Pancreas (tissue), 10 donors: ENCODE results near the gene LRSAM1. TPM values are rescaled to one million over a fixed set of nuclear protein-coding genes. Genes with fewer than 3 reads are reported as not detected.

Source experiments
- ATAC-seq, 4 donors: fragments of 200-7000 bp; cut with Tn5 transposase; one replicate each; pipeline versions ENCODE4 v1.8.0 to v1.9.1; 2020; ENCODE audit warnings: mild to moderate bottlenecking in 4 of 4, moderate library complexity in 4 of 4
- DNase-seq, 6 donors: peaks; one replicate each; pipeline ENCODE4 v3.0.0-alpha.2; 2020
- FAIRE-seq: peaks from 2 replicates; lab custom pipeline; 2012; peaks lifted over from hg19 to GRCh38; lab: Jason Lieb, UNC
- H3K27ac ChIP-seq, 4 donors: fragments of 200-600 bp; sonication (generic); 1 replicate in 3 of 4; 2 replicates in 1 of 4; pipeline versions ENCODE4 v1.5.0 to v1.8.0; 2020
- H3K27me3 ChIP-seq, 4 donors: fragments of 200-600 bp; one replicate each; pipeline ENCODE4 v1.8.0; 2021
- H3K36me3 ChIP-seq, 3 donors: fragments of 200-600 bp; sonication (generic) in 1 of 3; one replicate each; pipeline versions ENCODE4 v1.5.0 to v1.8.0; 2020 to 2021
- H3K4me1 ChIP-seq, 3 donors: fragments of 200-600 bp; one replicate each; pipeline ENCODE4 v1.8.0; 2021
- H3K4me3 ChIP-seq, 4 donors: fragments of 200-600 bp; sonication (generic) in 2 of 4; one replicate each; pipeline versions ENCODE4 v1.5.0 to v1.8.0; 2020 to 2021
- H3K9me3 ChIP-seq, 4 donors: fragments of 200-600 bp; one replicate each; pipeline ENCODE4 v1.8.0; 2021
- WGBS, 2 donors: extraction: QIAGEN DNeasy Blood & Tissue Kit; methylation state at CpG; one replicate each; pipeline ENCODE4 v1.1.7; 2013; 5-methylcytosine and 5-hydroxymethylcytosine counted together
- intact Hi-C, 3 donors: fragments of 100-400 bp; cut with DNase I; formaldehyde crosslinking; loops; one replicate each; pipeline versions ENCODE4 v1.11.1 to v1.14.2; 2022
- polyA plus RNA-seq, 2 donors: library from polyadenylated mRNA; stranded (reverse); fragments of 200-250 nt; gene quantifications; one replicate each; pipeline ENCODE4 v1.2.3, GENCODE V29; 2013
- total RNA-seq, 6 donors: library from RNA; stranded (reverse); fragmentation: NEBNext Ultra II Directional in 4 of 6; extraction: Animal tissue kit (Norgen Biotek cat#: 25700) in 4 of 6; gene quantifications; one replicate each; pipeline versions ENCODE4 v1.2.1 to v1.2.4, GENCODE V29; 2021 to 2023
- TF ChIP-seq, protein P1 (sequence below), 4 donors: fragments of 200-600 bp; sonication (generic) in 3 of 4; IDR thresholded peaks; one replicate each; pipeline versions ENCODE4 v1.5.0 to v1.8.0; 2021; ENCODE audit warnings: antibody characterized with exemption in 4 of 4
- donor health status: healthy with polysubstance abuse.
- donor health status: DM: no; HTN: no; CAD: no; lungs with moderate emphysema.
- donor health status: DM: no; HTN: no; CAD: no.
- donor health status: control.
- donor health status: control.
- donor health status: Bipolar disorder and iron deficiency.
- donor health status: DM: yes; HTN: yes; CAD: no.
- donor health status: DM: no; HTN: no; CAD: no.
- donor health status: DM: no; HTN: no; CAD: no.
- donor health status: DM: yes; HTN: yes; CAD: no.

The LRSAM1 gene
- total and polyA plus RNA-seq, 8 donors = 4.3 to 24.9 (median 7.7) TPM

DNA sequence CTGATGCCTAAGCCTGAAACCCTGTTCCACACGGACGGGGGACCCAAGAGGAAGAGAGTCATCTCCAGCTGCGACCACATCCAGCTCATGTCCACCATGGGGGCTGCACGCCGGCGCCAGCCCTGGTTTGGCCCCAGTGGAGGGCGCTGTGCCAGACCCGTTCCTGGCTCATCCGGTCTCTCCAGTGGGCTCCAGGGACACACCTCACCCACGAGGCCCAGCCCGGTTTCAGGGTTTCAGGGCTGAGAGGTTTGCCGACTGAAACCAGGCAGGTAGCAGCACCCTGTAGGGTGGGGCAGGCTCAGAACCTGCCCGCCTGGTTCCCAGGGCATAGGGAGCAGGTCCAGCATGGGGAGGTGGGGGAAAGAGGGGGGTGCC lies 89.3 kb downstream of the LRSAM1 start:
- peak overlapping the region in 1 of 4 donors; percentile 7 for H3K4me3 ChIP-seq
- intact Hi-C loops = no loop called here
- WGBS, 2 donors = 27 to 36% methylated on average over 13 of the region's 13 CpGs
- no peak for FAIRE-seq
- H3K9me3 ChIP-seq = no peaks in the 10 kb centered on the region
- peak overlapping the region; percentile 25 to 95 (median 68) for H3K27ac ChIP-seq
- DNase-seq = peak in 3 of 6 donors; percentile 54 to 78 (median 55)
- H3K4me1 ChIP-seq = peaks cover 72 to 80% (median 76%) of the 10 kb centered on the region in 3 donors
- peak in 2 of 4 donors; percentile 1 to 5 for ATAC-seq
- TF ChIP-seq, protein P1, sequence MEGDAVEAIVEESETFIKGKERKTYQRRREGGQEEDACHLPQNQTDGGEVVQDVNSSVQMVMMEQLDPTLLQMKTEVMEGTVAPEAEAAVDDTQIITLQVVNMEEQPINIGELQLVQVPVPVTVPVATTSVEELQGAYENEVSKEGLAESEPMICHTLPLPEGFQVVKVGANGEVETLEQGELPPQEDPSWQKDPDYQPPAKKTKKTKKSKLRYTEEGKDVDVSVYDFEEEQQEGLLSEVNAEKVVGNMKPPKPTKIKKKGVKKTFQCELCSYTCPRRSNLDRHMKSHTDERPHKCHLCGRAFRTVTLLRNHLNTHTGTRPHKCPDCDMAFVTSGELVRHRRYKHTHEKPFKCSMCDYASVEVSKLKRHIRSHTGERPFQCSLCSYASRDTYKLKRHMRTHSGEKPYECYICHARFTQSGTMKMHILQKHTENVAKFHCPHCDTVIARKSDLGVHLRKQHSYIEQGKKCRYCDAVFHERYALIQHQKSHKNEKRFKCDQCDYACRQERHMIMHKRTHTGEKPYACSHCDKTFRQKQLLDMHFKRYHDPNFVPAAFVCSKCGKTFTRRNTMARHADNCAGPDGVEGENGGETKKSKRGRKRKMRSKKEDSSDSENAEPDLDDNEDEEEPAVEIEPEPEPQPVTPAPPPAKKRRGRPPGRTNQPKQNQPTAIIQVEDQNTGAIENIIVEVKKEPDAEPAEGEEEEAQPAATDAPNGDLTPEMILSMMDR (IDR thresholded peaks at IDR 0.05) = no peak
- no peaks in the 10 kb centered on the region for H3K27me3 ChIP-seq
- H3K36me3 ChIP-seq = no peaks in the 10 kb centered on the region

DNA sequence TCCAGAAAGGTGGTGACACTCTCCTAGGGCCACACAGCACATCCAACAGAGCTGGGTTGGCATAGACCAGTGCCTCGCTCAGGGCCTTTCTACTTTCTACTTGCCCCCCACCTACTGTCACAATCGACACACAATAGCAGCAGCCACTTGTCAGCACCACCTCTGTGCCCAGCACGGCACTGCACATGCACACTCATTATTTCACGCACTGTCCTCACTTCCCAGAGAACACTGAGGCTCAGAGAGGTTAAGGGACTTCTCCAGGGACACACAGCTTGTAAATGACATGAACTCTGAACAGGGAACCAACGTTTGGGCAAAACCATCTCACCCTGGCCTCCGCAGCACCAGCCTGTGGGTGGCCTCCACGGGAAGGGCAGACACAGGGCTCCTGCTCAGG lies 89.9 kb downstream of the LRSAM1 start:
- H3K9me3 ChIP-seq = no peaks in the 10 kb centered on the region
- ATAC-seq (no peak), DNase-seq (no peak), FAIRE-seq (no peak)
- peak overlapping the region; percentile 42 to 95 (median 77) for H3K27ac ChIP-seq
- intact Hi-C loops = no loop called here
- TF ChIP-seq, protein P1 (IDR thresholded peaks at IDR 0.05) = no peak
- 68% methylated on average over 7 of the region's 7 CpGs for WGBS, 2 donors
- no peaks in the 10 kb centered on the region for H3K27me3 ChIP-seq
- H3K4me3 ChIP-seq = no peak overlapping the region
- peaks cover 75 to 84% (median 77%) of the 10 kb centered on the region in 3 donors for H3K4me1 ChIP-seq
- no peaks in the 10 kb centered on the region for H3K36me3 ChIP-seq

DNA sequence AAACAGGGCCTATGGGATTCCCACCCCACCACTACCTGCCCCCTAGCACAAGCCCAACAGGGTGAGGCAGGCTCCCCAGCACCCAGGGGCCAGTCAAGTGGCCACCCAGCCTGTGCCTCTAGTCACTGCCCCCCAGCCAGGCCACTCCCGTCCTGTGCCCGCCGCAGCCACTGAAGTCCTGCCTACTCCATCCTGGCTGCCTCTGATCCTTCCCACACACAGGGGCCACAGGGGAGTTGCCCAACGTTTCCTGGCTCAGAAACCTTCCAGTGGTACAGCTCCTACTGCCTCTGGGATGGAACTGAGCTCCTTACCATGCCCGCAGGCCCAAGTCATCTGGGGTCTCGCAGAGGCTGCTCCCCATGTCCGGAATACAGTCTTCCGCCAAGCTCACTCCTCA lies 90.6 kb downstream of the LRSAM1 start:
- FAIRE-seq = no peak
- intact Hi-C loops = no loop called here
- no peak overlapping the region for H3K4me3 ChIP-seq
- no peaks in the 10 kb centered on the region for H3K9me3 ChIP-seq
- H3K27ac ChIP-seq = peak overlapping the region; percentile 42 to 95 (median 77)
- H3K4me1 ChIP-seq = peaks cover 75 to 84% (median 78%) of the 10 kb centered on the region in 3 donors
- WGBS, 2 donors = 65 to 69% methylated on average over 8 of the region's 8 CpGs
- ATAC-seq = no peak
- TF ChIP-seq, protein P1 (IDR thresholded peaks at IDR 0.05) = no peak
- no peaks in the 10 kb centered on the region for H3K36me3 ChIP-seq
- DNase-seq = no peak
- no peaks in the 10 kb centered on the region for H3K27me3 ChIP-seq

DNA sequence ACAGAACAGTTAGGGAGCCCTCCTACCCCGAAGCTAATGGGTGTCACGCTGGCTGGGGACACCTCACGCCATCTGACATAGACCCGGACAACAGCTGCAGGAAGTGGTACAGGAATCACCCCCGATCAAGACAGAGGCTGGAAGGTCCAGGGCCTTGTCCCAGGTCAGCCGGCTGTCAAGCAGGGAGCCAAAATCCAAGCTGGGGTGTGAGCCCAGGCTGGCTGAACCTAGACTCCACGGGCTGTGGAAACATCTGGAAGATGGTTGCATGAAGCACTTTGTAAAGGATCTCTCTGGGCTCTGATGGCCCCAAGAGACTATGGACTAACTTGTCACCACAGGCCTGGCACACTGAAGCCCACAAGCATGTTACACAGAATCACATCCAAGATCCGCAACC lies 91.9 kb downstream of the LRSAM1 start:
- intact Hi-C loops = no loop called here
- FAIRE-seq (no peak), ATAC-seq (no peak), DNase-seq (no peak)
- H3K4me1 ChIP-seq = peaks cover 70 to 78% (median 73%) of the 10 kb centered on the region in 3 donors
- no peaks in the 10 kb centered on the region for H3K9me3 ChIP-seq
- no peak overlapping the region for H3K4me3 ChIP-seq
- H3K36me3 ChIP-seq = no peaks in the 10 kb centered on the region
- 48 to 58% methylated on average over 8 of the region's 8 CpGs for WGBS, 2 donors
- TF ChIP-seq, protein P1 (IDR thresholded peaks at IDR 0.05) = no peak
- H3K27ac ChIP-seq = peak overlapping the region; percentile 42 to 95 (median 77)
- no peaks in the 10 kb centered on the region for H3K27me3 ChIP-seq

DNA sequence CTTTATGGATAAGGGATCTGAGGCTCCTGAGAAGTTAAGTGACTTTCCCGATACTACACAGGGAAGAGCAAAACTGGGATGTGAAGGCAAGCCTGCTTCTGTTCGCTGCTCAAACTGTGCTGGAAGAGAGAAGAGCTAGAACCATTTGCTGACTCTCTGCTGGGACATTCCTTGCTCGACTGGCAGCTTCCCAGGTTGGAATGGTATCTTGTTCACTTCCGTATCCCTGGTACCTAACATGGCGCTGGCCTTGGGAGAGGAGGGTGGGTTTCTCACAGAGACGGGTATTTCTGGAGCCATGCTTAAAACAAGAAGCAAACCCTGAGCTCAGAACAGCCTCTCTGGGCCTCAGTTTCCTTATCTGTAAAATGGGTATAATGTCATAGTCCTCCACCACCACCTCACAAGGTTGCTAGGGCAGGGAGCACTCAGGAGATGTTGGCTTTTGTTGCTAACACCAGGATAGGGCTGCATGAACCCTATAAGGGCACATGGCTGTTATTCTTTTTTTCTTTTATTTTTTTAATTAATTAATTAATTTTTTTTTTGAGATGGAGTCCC lies 92.7 kb downstream of the LRSAM1 start:
- Histone ChIP-seq H3K27ac (peak overlapping the region; percentile 89 to 95 (median 94)), H3K27me3 (no peaks in the 10 kb centered on the region), H3K4me3 (no peak overlapping the region), H3K4me1 (peaks cover 75 to 82% (median 79%) of the 10 kb centered on the region in 3 donors), H3K9me3 (no peaks in the 10 kb centered on the region), H3K36me3 (no peaks in the 10 kb centered on the region)
- FAIRE-seq (no peak), ATAC-seq (no peak), DNase-seq (peak in 1 of 6 donors; percentile 56)
- intact Hi-C loops = no loop called here
- WGBS, 2 donors = 39 to 45% methylated on average over 6 of the region's 6 CpGs
- TF ChIP-seq, protein P1 (IDR thresholded peaks at IDR 0.05) = no peak
